IPS DF 4.7 (cell line): Measurements from ENCODE around the gene SH3BGRL3.

Experiments used
- DNase-seq: peaks from one replicate; pipeline ENCODE4 v3.0.0-alpha.2; 2013; ENCODE audit warnings: low spot score; ENCODE audit errors: extremely low read depth

SH3BGRL3 gene

DNA sequence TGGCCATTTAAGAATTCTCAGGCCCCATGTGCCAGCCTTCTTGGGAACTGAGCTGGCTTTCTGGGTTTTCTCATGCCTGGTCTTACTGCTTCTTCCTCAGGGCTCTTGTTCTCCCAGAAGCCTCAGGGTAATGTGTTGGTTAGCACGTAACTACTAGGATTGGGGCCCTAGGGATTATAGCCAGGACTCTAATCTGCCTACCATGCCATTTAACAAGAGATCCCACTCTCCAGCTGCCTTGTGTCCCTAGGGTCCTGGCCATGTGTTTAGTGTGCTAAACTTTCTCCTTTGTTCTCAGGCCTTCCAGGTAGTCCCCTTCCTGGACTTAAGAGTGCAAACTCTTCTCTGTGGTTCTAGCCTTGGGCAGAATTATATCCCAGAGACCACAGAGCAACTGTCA, 2.2 kb upstream of the SH3BGRL3 start:
- no peak for DNase-seq

DNA sequence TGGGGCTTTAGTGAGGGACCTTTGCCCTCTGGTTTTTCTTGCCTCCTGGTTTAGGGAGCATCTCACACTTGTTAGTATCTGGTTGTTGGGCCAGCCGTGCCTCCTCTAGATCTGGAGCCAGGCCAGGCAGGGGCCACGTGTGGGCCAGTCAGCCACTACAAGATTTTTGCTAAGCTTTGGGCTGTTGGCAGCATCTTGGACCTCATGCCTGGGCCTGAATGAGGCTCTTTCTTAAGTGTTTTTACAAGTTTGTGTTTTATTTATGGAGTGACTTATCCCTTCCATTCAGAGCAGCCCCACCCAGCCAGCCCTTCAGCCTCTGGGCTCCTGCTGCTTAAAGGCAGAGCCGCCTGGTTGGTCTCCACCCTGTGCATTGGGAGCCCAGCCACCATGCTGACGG, 1.6 kb upstream of the SH3BGRL3 start:
- no peak for DNase-seq

DNA sequence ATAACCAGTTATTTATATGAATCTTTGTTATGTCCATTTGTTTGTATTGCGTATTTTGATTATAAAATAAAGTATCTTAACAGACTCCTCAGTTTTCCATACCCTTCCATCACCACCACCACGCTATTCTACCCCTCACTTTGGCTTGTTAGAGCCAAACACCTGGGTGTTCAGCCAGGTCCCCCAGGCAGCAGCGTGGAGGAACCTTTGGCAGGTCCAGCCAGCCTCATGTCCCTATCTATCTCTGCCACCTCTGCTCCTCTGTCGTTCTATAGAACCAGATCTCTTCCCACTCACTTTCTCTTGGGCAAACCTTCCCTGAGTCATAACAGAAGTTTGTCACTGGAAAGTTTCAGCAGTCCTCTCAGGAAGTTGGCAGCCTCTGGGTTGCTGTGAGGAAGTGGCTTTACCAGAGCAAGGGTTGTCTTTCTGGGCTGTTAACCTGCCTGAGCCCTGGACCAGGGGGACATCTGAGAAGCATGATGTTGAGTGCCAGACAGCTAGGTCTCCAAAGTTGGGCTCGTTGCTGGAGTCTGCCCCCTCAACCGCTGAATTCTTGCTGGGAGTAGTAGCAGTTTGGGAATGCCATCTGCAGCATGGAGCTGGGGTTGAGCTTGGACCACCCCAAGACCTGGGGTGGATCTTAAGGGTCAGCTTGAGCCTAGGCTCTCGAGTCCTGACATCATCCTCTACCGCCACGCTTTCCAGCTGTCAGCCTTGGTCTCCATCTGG, 996 bp upstream of the SH3BGRL3 start:
- no peak for DNase-seq

DNA sequence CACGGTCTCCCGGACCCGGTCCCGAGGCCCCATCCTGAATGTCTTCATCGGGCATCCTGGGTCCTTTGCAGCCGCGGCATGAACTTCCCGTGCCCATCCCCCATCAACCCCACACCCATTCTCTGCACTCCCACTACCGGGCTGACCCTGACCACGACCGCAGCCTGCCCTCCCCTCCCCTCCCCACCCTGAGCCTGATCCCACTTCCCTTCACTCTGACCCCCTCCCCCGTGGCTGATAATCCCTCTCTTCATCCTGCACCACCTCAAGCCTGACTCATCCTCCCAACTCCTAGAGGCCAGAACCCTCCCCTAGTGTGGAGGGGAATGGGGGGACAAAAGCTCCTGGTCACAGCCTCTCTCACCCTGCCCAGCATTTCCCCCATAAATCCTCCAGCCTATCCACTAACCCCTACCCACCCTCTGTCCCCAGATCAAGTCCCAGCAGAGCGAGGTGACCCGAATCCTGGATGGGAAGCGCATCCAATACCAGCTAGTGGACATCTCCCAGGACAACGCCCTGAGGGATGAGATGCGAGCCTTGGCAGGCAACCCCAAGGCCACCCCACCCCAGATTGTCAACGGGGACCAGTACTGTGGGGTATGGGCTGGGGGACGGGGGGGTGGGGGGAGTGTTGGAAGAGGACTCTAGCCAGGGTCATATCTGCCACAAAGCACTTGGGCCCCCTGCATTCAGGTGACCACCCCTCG, 602 bp downstream of the SH3BGRL3 start:
- DNase-seq: no peak

DNA sequence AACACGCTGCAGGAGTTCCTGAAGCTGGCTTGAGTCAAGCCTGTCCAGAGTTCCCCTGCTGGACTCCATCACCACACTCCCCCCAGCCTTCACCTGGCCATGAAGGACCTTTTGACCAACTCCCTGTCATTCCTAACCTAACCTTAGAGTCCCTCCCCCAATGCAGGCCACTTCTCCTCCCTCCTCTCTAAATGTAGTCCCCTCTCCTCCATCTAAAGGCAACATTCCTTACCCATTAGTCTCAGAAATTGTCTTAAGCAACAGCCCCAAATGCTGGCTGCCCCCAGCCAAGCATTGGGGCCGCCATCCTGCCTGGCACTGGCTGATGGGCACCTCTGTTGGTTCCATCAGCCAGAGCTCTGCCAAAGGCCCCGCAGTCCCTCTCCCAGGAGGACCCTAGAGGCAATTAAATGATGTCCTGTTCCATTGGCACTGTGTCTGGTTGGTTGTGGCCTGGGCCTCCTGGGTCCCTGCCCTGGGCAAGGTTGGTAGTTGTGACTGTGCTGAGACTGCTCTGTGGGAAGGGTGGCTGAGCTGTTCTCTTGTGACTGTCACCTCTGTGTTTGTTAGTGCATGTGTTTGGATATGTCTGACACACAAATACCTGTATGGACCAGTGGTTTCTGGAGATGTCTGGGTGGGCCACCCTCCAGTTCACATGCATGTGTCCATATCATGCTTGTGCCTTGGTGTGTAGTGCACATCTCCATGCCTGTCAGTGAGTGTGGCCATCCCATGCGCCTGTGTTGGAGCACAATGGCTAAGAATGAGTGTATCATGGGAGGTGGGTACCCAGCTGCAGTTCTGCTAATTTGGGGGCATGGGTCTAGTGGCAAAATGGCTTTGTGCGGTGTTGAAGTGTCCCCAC, 1.4 kb downstream of the SH3BGRL3 start:
- no peak for DNase-seq

DNA sequence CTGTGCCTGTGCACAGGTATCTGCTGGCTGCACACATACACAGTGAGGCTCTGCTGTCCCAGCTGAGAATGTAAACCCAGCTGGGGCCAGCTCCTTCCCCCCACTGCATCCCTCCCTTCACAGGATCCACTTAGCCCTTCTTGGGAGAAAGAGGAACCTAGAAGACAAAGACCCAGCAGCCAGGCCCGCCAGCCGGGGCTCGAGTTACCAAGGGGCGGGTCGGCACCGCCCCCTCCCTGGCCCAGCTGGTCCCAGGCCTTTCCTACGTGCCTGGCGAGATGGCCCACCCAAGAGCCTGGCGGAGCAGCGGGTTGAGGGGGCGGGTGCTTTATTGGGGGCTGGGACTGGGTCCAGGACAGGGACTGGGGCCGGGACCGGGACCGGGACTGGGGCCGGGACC, 2.1 kb downstream of the SH3BGRL3 start:
- no peak for DNase-seq

DNA sequence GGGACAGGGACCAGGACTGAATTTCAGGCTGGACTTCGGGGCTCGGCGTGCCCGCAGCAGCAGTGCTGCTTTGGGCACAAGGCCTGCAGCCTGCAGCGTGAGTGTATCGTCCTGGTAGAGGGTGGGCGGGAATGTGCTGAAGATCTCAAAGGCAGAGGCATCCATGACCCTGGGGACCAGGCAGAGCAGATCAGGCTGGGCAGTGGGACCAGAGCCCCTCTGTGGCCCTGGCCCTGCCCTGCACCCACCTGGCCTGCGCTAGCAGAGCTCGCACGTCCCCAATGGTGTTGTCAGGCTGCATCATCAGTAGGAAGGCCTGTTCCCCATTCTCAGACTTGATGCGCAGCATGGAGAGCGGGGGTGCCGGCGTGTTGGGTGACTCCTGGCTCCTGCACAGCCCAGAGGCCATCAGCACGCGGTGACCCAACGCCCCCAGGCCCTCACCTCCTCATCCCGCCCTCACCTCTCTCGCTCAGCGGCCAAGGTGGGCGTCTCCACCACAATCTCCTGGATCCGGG, 2.6 kb downstream of the SH3BGRL3 start:
- DNase-seq: no peak

GRCh38 chr1:26283279-26283853, 3.5 kb downstream of the SH3BGRL3 start:
- DNase-seq: no peak

DNA sequence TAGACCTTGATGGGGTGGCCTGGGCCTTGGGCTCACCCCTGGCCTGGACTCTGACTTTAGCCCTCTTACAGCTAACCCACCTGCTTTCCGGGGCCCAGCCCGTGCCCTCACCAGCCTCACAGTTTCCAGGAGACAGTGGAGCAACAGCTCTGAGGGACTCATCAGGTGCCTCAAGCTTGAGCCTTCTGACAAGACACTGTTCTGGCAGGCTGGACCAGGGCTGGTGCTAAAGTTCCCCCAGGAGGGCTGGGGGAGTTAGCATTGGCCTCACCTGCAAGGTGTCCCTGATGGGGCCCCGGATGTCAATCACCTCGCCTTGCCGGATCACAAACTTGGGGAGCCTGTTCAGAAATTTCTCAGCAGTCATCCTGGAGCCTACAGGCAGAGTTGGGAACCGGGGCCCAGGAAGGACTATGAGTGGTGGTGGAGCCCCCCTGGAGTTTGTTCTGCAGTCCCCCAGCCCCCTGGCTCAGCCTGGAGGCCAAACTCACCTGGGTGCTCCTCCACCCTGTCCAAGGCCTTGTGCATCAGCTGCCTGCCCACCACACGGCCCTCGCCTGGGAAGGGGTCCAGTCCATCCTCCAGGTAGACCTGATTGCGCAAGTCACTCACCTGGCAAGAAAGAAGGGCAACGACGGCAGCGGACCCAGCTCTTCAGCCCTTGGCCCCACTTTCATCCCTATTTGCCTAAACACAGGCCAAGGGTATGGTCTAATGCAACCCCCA, 4.1 kb downstream of the SH3BGRL3 start:
- DNase-seq: no peak

- no peak for DNase-seq
Observed at GRCh38 chr1:26284597-26285347, 4.9 kb downstream of the SH3BGRL3 start.

DNA sequence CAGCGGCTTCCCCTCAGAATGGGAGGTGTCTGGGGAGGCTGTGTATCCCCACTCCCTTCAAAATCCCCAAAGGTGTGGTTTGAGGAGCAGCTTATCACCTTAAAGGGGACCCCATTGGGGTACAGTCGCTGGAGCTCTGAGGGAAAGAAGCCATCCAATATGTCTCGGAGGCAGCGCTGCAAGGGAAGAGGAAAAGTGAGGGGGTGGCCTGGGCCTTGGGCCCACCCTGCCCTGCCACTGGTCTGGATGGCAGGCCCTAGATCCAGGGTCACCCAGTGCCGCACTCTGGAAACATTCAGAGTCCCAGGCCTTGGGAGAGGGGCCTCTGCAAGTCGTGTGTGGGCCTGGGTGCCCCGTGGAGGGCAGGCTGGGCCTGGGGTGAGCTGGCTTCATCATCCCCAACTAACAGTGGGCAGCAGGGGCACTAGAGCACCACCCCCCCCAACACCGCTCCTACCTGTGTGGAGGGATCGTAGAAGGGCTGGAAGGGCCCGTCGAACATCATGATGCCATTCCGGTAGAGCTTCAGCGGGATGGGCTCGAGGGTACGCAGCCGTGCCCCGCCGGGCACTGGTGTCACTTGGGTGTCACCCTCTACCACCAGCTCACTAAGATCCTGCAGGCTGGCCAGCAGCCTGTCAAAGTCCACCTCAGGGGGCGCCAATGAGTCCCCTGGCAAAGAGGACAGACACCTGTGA, 5.6 kb downstream of the SH3BGRL3 start:
- no peak for DNase-seq

DNA sequence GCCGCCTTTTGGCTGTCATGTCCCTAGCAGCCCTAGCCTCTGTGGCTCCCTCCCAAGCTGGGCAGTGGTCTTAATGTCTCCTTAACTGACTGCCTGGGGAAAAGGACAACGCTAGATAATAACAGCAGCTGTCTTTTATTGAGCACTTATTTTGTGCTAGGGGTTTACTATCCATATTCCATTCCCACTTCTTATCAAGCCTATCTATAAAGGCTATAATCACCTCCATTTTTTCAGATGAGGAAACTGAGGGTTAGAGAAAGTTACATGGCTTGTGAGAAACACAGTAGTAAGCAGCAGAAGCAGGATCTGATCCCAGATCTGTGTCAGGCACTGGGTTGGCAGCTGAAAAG, 6.2 kb downstream of the SH3BGRL3 start:
- no peak for DNase-seq

- no peak for DNase-seq
Observed at GRCh38 chr1:26287033-26287711, 7.3 kb downstream of the SH3BGRL3 start.

DNA sequence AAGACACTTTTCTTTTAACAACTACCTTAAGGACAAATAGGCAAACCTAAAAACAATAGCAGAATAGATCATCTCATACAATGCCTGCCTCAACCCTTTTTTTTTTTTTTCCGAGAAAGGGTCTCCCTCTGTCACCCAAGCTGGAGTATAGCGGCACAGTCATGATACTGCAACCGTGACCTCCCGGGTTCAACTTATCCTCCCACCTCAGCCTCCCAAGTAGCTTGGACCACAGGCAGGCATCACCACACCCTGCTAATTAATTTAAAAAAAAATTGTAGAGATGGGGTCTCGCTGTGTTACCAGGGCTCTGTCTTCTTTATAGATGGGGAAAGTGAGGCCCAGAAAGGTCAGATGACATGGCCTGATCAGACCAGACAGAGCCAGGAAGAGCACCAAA, 7.9 kb downstream of the SH3BGRL3 start:
- no peak for DNase-seq

DNA sequence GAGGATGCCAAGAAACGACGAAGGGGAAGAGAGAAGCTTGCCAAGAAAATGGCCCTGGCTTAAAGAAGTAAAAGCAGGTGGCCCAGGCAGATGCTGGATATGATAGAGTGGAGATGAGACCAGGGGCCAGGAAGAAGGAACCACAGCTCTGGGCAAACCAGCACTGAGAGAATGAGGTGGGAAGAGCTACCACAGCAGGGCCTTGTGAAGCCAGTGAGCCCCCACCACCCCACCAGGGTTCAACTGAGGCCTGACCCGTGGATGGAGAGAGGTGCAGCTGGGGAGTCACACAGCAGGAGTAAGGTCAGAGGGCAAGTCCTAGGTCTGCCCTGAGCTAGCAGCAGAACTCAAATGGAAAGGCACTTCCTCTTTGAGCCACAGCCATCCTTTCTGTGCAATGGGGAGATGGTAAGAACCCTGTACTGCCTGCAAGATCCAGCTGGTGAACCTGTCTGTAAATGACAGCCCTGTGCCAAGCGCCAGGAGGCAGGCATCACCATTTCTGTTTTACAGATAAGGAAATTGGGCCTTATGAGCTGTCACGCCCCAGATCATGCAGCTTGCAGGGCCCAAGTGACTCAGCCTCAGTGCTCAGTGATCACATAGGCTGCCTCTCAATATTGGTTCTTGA, 8.5 kb downstream of the SH3BGRL3 start:
- no peak for DNase-seq

DNA sequence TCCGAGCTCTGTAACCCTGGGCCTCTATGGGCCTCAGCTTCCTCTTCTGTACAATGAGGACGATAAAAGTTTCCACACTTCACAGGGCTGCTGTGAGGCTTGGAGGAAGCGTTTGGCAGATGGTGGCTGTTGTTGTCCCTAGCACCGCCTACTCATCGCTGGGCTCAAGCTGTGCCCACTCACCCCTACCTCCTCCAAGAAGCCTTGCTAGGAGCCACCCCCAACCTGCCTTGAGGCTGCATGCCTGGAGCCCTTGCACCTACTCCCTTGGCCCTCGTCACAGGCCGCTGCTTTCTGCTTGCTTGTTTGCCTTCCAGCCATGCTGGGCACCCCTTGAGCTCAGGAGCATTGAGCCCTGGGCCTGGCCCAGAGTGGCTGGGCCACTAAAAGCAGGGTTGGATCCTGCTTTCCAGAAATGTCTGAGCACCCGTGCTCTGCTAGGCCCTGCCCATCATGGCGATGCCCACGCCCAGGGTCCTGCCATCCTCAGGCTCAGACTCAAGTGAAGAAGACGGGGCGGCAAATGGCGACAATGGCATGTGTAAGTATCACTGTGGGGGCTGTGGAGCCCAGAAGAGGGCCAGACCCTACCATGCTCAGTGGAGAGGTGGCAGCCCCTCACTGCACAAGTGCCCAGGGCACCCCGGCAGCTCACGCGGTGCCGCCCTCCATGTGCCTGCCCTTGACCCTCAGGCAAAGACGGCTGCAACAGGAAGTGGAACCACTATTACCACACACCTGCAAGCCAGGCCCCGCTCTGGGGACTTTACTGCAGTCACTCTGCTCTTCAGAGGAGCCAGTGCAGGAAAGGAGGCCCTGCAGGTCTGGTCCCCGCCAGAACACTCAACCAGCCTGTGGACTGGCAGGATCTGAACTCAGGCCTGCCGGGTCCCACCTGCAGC, 9.5 kb downstream of the SH3BGRL3 start:
- DNase-seq: no peak

DNA sequence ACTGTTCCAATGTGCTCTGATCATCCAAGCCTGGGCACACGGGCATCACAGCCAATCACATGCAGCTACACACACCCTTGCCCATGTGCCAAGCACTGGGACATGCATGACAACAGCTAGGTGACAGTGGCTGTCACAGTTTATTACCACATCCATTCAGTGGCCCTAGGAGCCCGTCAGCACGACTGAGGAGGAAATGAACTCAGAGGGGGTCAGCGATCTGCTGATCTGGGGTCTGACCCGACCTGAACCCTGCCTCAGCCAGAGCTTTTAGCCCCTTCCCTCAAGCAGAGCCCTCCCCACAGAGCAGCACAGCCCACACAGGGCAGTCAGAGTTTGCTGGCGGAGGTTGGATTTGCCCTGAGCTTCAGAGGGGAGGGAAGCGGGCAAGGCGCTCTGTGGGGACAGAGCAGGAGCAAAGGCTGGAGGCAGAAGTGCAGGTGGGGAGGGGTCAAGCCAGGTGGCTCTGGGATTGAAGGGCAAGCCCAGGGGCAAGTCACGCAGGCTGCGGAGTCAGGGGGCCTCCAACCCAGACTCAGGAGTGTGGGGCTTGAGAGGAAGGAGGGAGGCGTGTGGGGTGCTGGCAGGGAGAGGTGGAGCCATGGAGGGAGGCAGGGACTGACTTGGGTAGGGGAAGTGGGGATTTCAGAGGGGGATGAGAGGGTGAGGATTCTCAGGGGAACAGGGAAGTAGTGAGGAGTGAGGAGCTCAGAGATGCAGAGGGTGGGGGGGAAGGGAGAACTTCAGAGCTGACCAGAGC, 10.4 kb downstream of the SH3BGRL3 start:
- DNase-seq: no peak
